ENCODE data around the gene BICD1.

GRCh38 chr12:32331133-32331532 lies 224.5 kb downstream of the BICD1 start:
- TF ChIP-seq CTCF (IDR thresholded peaks at IDR 0.05) = no peak
- TF ChIP-seq POLR2A (IDR thresholded peaks at IDR 0.05) = no peak

Measured in ovary (tissue), 3 donors.